Choroid plexus epithelial cell (primary cell): ENCODE data around the gene CCL14.

ENCODE experiments used
- DNase-seq: peaks from one replicate; pipeline ENCODE4 v3.0.0-alpha.2; 2010; ENCODE audit warnings: low read depth
- H3K4me3 ChIP-seq: 2 replicates; pipeline ENCODE4 v1.5.1; 2011; ENCODE audit warnings: low read depth, mild to moderate bottlenecking, control low read depth, low read length, moderate library complexity
- CTCF ChIP-seq: conservative IDR thresholded peaks from 2 replicates; pipeline ENCODE4 v1.5.1; 2011; ENCODE audit warnings: low read depth, mild to moderate bottlenecking, control low read depth, inconsistent platforms, low read length, moderate library complexity

The CCL14 gene

GRCh38 chr17:35986643-35987042 lies at the start of gene CCL14:
Gene CCL14, minus strand, starts transcription at chr17:35986729. Its CDS starts 80 bp downstream, at chr17:35986649.
- TF ChIP-seq CTCF = no peak
- DNase-seq = no peak

GRCh38 chr17:36036235-36036634 lies 49.7 kb upstream of the CCL14 start:
- no peak for DNase-seq
- H3K4me3 ChIP-seq = no peak overlapping the region
- TF ChIP-seq CTCF = no peak

More at GRCh38 chr17:35986643-35987042, at the start of gene CCL14:
- no peak within 1 kb of the TSS for H3K4me3 ChIP-seq

- DNase-seq = no peak
- no peak for TF ChIP-seq CTCF
- no peak overlapping the region for H3K4me3 ChIP-seq
These were observed 47.6 kb upstream of the CCL14 start for GRCh38 chr17:36034127-36034526.

GRCh38 chr17:36030956-36031355 lies 44.4 kb upstream of the CCL14 start:
- H3K4me3 ChIP-seq = no peak overlapping the region
- TF ChIP-seq CTCF = no peak
- DNase-seq = no peak

- DNase-seq = no peak
- no peak overlapping the region for H3K4me3 ChIP-seq
- no peak for TF ChIP-seq CTCF
These were observed 41.2 kb upstream of the CCL14 start for GRCh38 chr17:36027761-36028160.

GRCh38 chr17:36024106-36024869 lies 37.8 kb upstream of the CCL14 start:
- DNase-seq = no peak
- H3K4me3 ChIP-seq = no peak overlapping the region
- no peak for TF ChIP-seq CTCF

- no peak for TF ChIP-seq CTCF
- no peak overlapping the region for H3K4me3 ChIP-seq
- DNase-seq = no peak
These were observed 32.9 kb upstream of the CCL14 start for GRCh38 chr17:36019423-36019822.
